D721Med (cell line): ENCODE data around the gene DYNC2LI1.

Experiments
- DNase-seq: peaks from one replicate; pipeline ENCODE4 v3.0.0; 2011; ENCODE audit warnings: low spot score; ENCODE audit not compliant: insufficient read length
- FAIRE-seq: peaks from 2 replicates; lab custom pipeline; 2011; peaks lifted over from hg19 to GRCh38; lab: Jason Lieb, UNC
- CTCF ChIP-seq: IDR thresholded peaks from 2 replicates; pipeline ENCODE4 v1.5.1; 2012; ENCODE audit warnings: mild to moderate bottlenecking, control low read depth; ENCODE audit not compliant: insufficient read depth; ENCODE audit errors: missing control alignments

Gene DYNC2LI1

GRCh38 chr2:43763091-43763490 lies 10.7 kb upstream of the DYNC2LI1 start:
- FAIRE-seq (no peak), DNase-seq (no peak)
- TF ChIP-seq CTCF, result no peak

GRCh38 chr2:43764086-43764705 lies 9.6 kb upstream of the DYNC2LI1 start:
- FAIRE-seq (no peak), DNase-seq (no peak)
- TF ChIP-seq CTCF, result no peak

- FAIRE-seq (no peak), DNase-seq (no peak)
- TF ChIP-seq CTCF, result no peak
These were observed 7.8 kb upstream of the DYNC2LI1 start for GRCh38 chr2:43766006-43766405.

GRCh38 chr2:43774617-43775016 lies 778 bp downstream of the DYNC2LI1 start:
- no peak for FAIRE-seq
- DNase-seq, result no peak
- no peak for TF ChIP-seq CTCF

GRCh38 chr2:43776324-43776723 lies 2.5 kb downstream of the DYNC2LI1 start:
- FAIRE-seq (no peak), DNase-seq (no peak)
- TF ChIP-seq CTCF, result no peak

GRCh38 chr2:43777306-43777926 lies 3.6 kb downstream of the DYNC2LI1 start:
- no peak for FAIRE-seq
- DNase-seq, result no peak
- TF ChIP-seq CTCF, result no peak

- FAIRE-seq, result no peak
- DNase-seq, result no peak
- TF ChIP-seq CTCF, result no peak
These were observed 4.4 kb downstream of the DYNC2LI1 start for GRCh38 chr2:43778233-43778632.
